Measurements from ENCODE around the gene LPP. TPM values are rescaled to one million over a fixed set of nuclear protein-coding genes. Genes with fewer than 3 reads are reported as not detected.

Gene LPP
- 1,000 to 10,000 TPM; 1,872 to 3,079 (median 2,300) TPM for total RNA-seq

GRCh38 chr3:188154014-188154808, at the start of gene LPP:
TSS of gene LPP (plus strand) at chr3:188154157. CDS start at chr3:188406121, 251,964 bp downstream.
- H3K4me3 ChIP-seq = peak within 1 kb of the TSS; percentile 84 to 92 (median 90)
- peak; percentile 93 for DNase-seq (ENCODE audit: extremely low spot score)
- no peaks in the 10 kb centered on the region for H3K27me3 ChIP-seq
- H3K27ac ChIP-seq (replicated peaks in 1 of 4) = peak within 1 kb of the TSS; percentile 98 to 99 (median 99)
- TF ChIP-seq EP300 (IDR thresholded peaks at IDR 0.05) (no peak), CTCF (IDR thresholded peaks at IDR 0.05) (peak in 1 of 3 experiments; percentile 10), POLR2AphosphoS5 (IDR thresholded peaks at IDR 0.05) (peak; percentile 69 to 74), POLR2A (IDR thresholded peaks at IDR 0.05; ENCODE audit: low read depth) (peak; percentile 39)
- no peaks in the 10 kb centered on the region for H3K36me3 ChIP-seq
- no peaks in the 10 kb centered on the region for H3K9me3 ChIP-seq
- WGBS = 5% methylated on average over 5 of the region's 66 CpGs
- H3K4me1 ChIP-seq = peaks cover 22 to 68% (median 57%) of the 10 kb centered on the region in 4 donors
- intact Hi-C loops (cut with DNase I) = loop anchor here (5.0 kb wide), 2 partner anchors 68 to 102 kb away; no protein-coding TSS in a partner anchor

GRCh38 chr3:188106006-188106405, 48.0 kb upstream of the LPP start:
- no peak overlapping the region for H3K27ac ChIP-seq (replicated peaks in 1 of 4)
- no peaks in the 10 kb centered on the region for H3K36me3 ChIP-seq
- no peaks in the 10 kb centered on the region for H3K27me3 ChIP-seq
- 79% methylated on average over 1 of the region's 1 CpG for WGBS
- no peak overlapping the region for H3K4me3 ChIP-seq
- H3K4me1 ChIP-seq = peaks cover 0 to 5% (median 0%) of the 10 kb centered on the region in 4 donors
- no peak for DNase-seq (ENCODE audit: extremely low spot score)
- TF ChIP-seq POLR2A (IDR thresholded peaks at IDR 0.05; ENCODE audit: low read depth) (no peak), CTCF (IDR thresholded peaks at IDR 0.05) (no peak), EP300 (IDR thresholded peaks at IDR 0.05) (no peak), POLR2AphosphoS5 (IDR thresholded peaks at IDR 0.05) (no peak)
- H3K9me3 ChIP-seq = peaks cover 0 to 2% (median under 1%) of the 10 kb centered on the region in 4 donors
- intact Hi-C loops (cut with DNase I) = no loop called here

- TF ChIP-seq POLR2AphosphoS5 (IDR thresholded peaks at IDR 0.05) (no peak), CTCF (IDR thresholded peaks at IDR 0.05) (no peak), POLR2A (IDR thresholded peaks at IDR 0.05; ENCODE audit: low read depth) (no peak), EP300 (IDR thresholded peaks at IDR 0.05) (no peak)
- no peak overlapping the region for H3K4me3 ChIP-seq
- no peak overlapping the region for H3K27ac ChIP-seq (replicated peaks in 1 of 4)
- H3K27me3 ChIP-seq = no peaks in the 10 kb centered on the region
- 94% methylated on average over 5 of the region's 5 CpGs for WGBS
- DNase-seq (ENCODE audit: extremely low spot score) = no peak
- intact Hi-C loops (cut with DNase I) = no loop called here
- no peaks in the 10 kb centered on the region for H3K9me3 ChIP-seq
- no peaks in the 10 kb centered on the region for H3K36me3 ChIP-seq
- H3K4me1 ChIP-seq = peaks cover 0 to 5% (median 0%) of the 10 kb centered on the region in 4 donors
These were observed 47.5 kb upstream of the LPP start for GRCh38 chr3:188106454-188106853.

GRCh38 chr3:188106887-188107830, 46.8 kb upstream of the LPP start:
- 78% methylated on average over 15 of the region's 15 CpGs for WGBS
- TF ChIP-seq CTCF (IDR thresholded peaks at IDR 0.05) (no peak), POLR2A (IDR thresholded peaks at IDR 0.05; ENCODE audit: low read depth) (no peak), EP300 (IDR thresholded peaks at IDR 0.05) (no peak), POLR2AphosphoS5 (IDR thresholded peaks at IDR 0.05) (no peak)
- no peak for DNase-seq (ENCODE audit: extremely low spot score)

More at GRCh38 chr3:188106887-188107830, 46.8 kb upstream of the LPP start:
- Histone ChIP-seq H3K4me1 (peaks cover 0 to 5% (median 0%) of the 10 kb centered on the region in 4 donors), H3K27ac (replicated peaks in 1 of 4) (no peak overlapping the region), H3K4me3 (no peak overlapping the region), H3K36me3 (no peaks in the 10 kb centered on the region), H3K27me3 (no peaks in the 10 kb centered on the region), H3K9me3 (no peaks in the 10 kb centered on the region)
- intact Hi-C loops (cut with DNase I) = no loop called here
